ENCODE data around the gene KBTBD12.

KBTBD12 gene

GRCh38 chr3:127988770-127989557 is 73.9 kb downstream of the KBTBD12 start:
- DNase-seq, result no peak

GRCh38 chr3:127990051-127990450 is 75.0 kb downstream of the KBTBD12 start:
- DNase-seq, result no peak

GRCh38 chr3:127990461-127990860 is 75.4 kb downstream of the KBTBD12 start:
- no peak for DNase-seq

GRCh38 chr3:127991251-127991650 is 76.2 kb downstream of the KBTBD12 start:
- DNase-seq, result no peak

- no peak for DNase-seq
Measured at GRCh38 chr3:127991681-127992080, 76.6 kb downstream of the KBTBD12 start.

- no peak for DNase-seq
Measured at GRCh38 chr3:127992127-127992526, 77.1 kb downstream of the KBTBD12 start.

GRCh38 chr3:127994011-127994410 is 79.0 kb downstream of the KBTBD12 start:
- no peak for DNase-seq

- no peak for DNase-seq
Measured at GRCh38 chr3:127997016-127997415, 82.0 kb downstream of the KBTBD12 start.

- DNase-seq, result no peak
Measured at GRCh38 chr3:127997961-127998360, 82.9 kb downstream of the KBTBD12 start.

- no peak for DNase-seq
Measured at GRCh38 chr3:127998596-127998995, 83.6 kb downstream of the KBTBD12 start.

- no peak for DNase-seq
Measured at GRCh38 chr3:127999509-128000106, 84.6 kb downstream of the KBTBD12 start.

- DNase-seq, result no peak
Measured at GRCh38 chr3:128001576-128001975, 86.5 kb downstream of the KBTBD12 start.

- DNase-seq, result no peak
Measured at GRCh38 chr3:128004661-128005060, 89.6 kb downstream of the KBTBD12 start.

GRCh38 chr3:128006061-128007032 is 91.3 kb downstream of the KBTBD12 start:
- DNase-seq, result no peak

- no peak for DNase-seq
Measured at GRCh38 chr3:128007033-128007424, 92.0 kb downstream of the KBTBD12 start.

GRCh38 chr3:128009952-128010846 is 95.2 kb downstream of the KBTBD12 start:
- DNase-seq, result no peak

- peak; percentile 13 for DNase-seq
Measured at GRCh38 chr3:128011140-128011539, 96.1 kb downstream of the KBTBD12 start.

GRCh38 chr3:128012050-128012449 is 97.0 kb downstream of the KBTBD12 start:
- DNase-seq, result no peak

- no peak for DNase-seq
Measured at GRCh38 chr3:128014548-128014947, 99.5 kb downstream of the KBTBD12 start.

- DNase-seq, result no peak
Measured at GRCh38 chr3:128016502-128016901, 101.5 kb downstream of the KBTBD12 start.

GRCh38 chr3:128021768-128022372 is 106.8 kb downstream of the KBTBD12 start:
- DNase-seq, result no peak

GRCh38 chr3:128033102-128033501 is 118.1 kb downstream of the KBTBD12 start:
- DNase-seq, result no peak
